ENCODE data around the gene ANO8. TPM values are rescaled to one million over a fixed set of nuclear protein-coding genes. Genes with fewer than 3 reads are reported as not detected.
A peak's percentile ranks its signal among the peaks of the same experiment; 100 is the strongest.

Gene ANO8
- total RNA-seq, 1 experiment from 2014 or later: 18.6 TPM

DNA sequence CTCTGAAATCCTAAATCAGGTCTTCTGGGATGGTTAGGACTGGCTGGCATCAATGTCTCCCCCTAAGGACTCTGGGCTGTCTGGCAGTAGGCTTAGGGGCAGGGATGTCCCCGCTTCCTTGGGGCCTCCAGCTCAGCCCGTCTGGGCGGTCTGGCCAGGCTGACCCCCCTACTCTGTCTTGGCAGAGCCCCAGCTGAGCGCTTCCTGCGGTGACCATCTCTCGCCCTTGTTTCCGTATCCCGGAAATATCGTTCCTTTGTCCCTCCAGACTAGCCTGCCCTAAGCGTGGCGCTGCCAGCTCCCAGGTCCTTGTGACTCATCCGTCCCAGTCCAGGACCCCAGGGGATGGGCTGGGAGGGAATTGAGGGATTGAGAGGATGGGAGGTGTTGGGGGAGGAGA is 14.0 kb upstream of the ANO8 start:
- H3K27ac ChIP-seq (ENCODE audit: low read depth, low read length, poor library complexity, severe bottlenecking): no peak overlapping the region
- BruUV-seq (replicated peaks): no TSS peak
- CTCF ChIA-PET: interaction anchor here (1.1 to 1.7 kb wide), 2 partner anchors 10 to 37 kb away, joined by 3 to 5 read pairs; no protein-coding TSS in a partner anchor
- intact Hi-C loops (cut with micrococcal nuclease; ENCODE audit: unreplicated experiment): loop anchor here (5.0 kb wide), 1 partner anchor 119 kb away; no protein-coding TSS in a partner anchor
- POLR2A ChIA-PET (ENCODE audit: low non-redundant PET): interaction anchor here (0.5 to 0.6 kb wide), 2 partner anchors 93 to 94 kb away, joined by 4 to 6 read pairs; no protein-coding TSS in a partner anchor
- H3K9me3 ChIP-seq (ENCODE audit: low read depth, low read length, poor library complexity, severe bottlenecking): no peaks in the 10 kb centered on the region
- DNase-seq (ENCODE audit: low spot score): peak; percentile 88
- no peak for TF ChIP-seq EZH2 (IDR thresholded peaks at IDR 0.05; ENCODE audit: borderline replicate concordance, low read depth, low read length, poor library complexity, severe bottlenecking)
- TF ChIP-seq, protein P1, sequence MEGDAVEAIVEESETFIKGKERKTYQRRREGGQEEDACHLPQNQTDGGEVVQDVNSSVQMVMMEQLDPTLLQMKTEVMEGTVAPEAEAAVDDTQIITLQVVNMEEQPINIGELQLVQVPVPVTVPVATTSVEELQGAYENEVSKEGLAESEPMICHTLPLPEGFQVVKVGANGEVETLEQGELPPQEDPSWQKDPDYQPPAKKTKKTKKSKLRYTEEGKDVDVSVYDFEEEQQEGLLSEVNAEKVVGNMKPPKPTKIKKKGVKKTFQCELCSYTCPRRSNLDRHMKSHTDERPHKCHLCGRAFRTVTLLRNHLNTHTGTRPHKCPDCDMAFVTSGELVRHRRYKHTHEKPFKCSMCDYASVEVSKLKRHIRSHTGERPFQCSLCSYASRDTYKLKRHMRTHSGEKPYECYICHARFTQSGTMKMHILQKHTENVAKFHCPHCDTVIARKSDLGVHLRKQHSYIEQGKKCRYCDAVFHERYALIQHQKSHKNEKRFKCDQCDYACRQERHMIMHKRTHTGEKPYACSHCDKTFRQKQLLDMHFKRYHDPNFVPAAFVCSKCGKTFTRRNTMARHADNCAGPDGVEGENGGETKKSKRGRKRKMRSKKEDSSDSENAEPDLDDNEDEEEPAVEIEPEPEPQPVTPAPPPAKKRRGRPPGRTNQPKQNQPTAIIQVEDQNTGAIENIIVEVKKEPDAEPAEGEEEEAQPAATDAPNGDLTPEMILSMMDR (conservative IDR thresholded peaks at IDR 0.05; ENCODE audit: low read depth, low read length): no peak
- H3K36me3 ChIP-seq (ENCODE audit: insufficient read depth, low read length, poor library complexity, severe bottlenecking): no peaks in the 10 kb centered on the region
- H3K27me3 ChIP-seq (replicated peaks; ENCODE audit: insufficient read depth, low read depth, low read length, poor library complexity): no peaks in the 10 kb centered on the region
- H3K4me3 ChIP-seq (ENCODE audit: low read depth, low read length, poor library complexity, severe bottlenecking): peak overlapping the region; percentile 1
- H3K4me1 ChIP-seq (ENCODE audit: insufficient read depth, low read length, poor library complexity, severe bottlenecking): no peaks in the 10 kb centered on the region

DNA sequence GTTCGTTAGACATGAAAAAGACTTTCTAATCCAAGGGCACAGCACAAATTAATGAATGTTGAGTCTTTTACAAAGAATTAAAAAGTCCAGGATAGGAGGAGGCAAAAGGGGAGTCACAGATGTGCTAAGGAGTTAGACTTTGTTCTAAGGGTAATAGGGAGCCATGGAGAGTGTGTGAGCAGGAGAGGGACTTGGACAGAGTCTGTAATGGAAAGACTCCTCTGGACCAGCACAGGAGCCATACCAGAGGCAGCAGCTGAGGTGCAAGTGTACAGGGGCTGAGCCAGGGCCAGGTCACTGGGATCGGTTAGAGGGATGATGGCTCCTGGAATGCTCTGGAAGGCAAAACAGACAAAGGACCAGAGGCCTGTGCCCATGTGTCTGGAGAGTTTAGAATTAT is 13.2 kb upstream of the ANO8 start:
- Histone ChIP-seq H3K4me1 (ENCODE audit: insufficient read depth, low read length, poor library complexity, severe bottlenecking) (no peaks in the 10 kb centered on the region), H3K9me3 (ENCODE audit: low read depth, low read length, poor library complexity, severe bottlenecking) (no peaks in the 10 kb centered on the region), H3K4me3 (ENCODE audit: low read depth, low read length, poor library complexity, severe bottlenecking) (no peak overlapping the region), H3K27ac (ENCODE audit: low read depth, low read length, poor library complexity, severe bottlenecking) (no peak overlapping the region), H3K36me3 (ENCODE audit: insufficient read depth, low read length, poor library complexity, severe bottlenecking) (no peaks in the 10 kb centered on the region), H3K27me3 (replicated peaks; ENCODE audit: insufficient read depth, low read depth, low read length, poor library complexity) (no peaks in the 10 kb centered on the region)
- ChIA-PET CTCF (interaction anchor here (0.6 to 1.7 kb wide), 3 partner anchors 9 to 426 kb away, joined by 3 to 12 read pairs (median 5); no protein-coding TSS in a partner anchor), POLR2A (ENCODE audit: low non-redundant PET) (no interaction called here)
- no TSS peak for BruUV-seq (replicated peaks)
- no peak for TF ChIP-seq EZH2 (IDR thresholded peaks at IDR 0.05; ENCODE audit: borderline replicate concordance, low read depth, low read length, poor library complexity, severe bottlenecking)
- TF ChIP-seq, protein P1 (conservative IDR thresholded peaks at IDR 0.05; ENCODE audit: low read depth, low read length): no peak
- intact Hi-C loops (cut with micrococcal nuclease; ENCODE audit: unreplicated experiment): loop anchor here (5.0 kb wide), 1 partner anchor 119 kb away; no protein-coding TSS in a partner anchor
- no peak for DNase-seq (ENCODE audit: low spot score)

DNA sequence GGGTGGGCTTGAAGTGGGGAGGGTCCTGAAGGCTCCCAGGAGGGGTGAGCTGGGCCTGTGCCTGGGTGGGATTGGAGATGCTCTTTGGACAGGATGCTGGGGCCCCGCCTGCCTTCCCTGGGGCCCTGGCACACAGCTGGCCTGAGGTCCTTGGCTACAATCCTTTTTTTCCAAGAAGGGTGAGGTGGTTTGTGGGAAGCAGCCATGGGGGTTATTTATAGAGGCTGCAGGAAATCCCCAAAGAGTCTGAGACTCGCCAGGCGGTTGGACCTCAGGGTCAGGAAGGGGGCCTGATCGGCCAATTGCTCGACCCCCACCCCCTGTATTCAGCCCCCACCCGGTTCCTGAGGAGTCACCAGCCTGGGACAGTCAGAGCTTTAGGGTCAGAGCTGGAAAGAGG is 12.7 kb upstream of the ANO8 start:
- intact Hi-C loops (cut with micrococcal nuclease; ENCODE audit: unreplicated experiment): loop anchor here (5.0 kb wide), 1 partner anchor 120 kb away; no protein-coding TSS in a partner anchor
- ChIA-PET POLR2A (ENCODE audit: low non-redundant PET) (no interaction called here), CTCF (interaction anchor here (0.6 to 1.1 kb wide), 2 partner anchors 8 to 427 kb away, joined by 3 to 12 read pairs; no protein-coding TSS in a partner anchor)
- DNase-seq (ENCODE audit: low spot score): no peak
- Histone ChIP-seq H3K27me3 (replicated peaks; ENCODE audit: insufficient read depth, low read depth, low read length, poor library complexity) (no peaks in the 10 kb centered on the region), H3K9me3 (ENCODE audit: low read depth, low read length, poor library complexity, severe bottlenecking) (no peaks in the 10 kb centered on the region), H3K4me1 (ENCODE audit: insufficient read depth, low read length, poor library complexity, severe bottlenecking) (no peaks in the 10 kb centered on the region), H3K36me3 (ENCODE audit: insufficient read depth, low read length, poor library complexity, severe bottlenecking) (no peaks in the 10 kb centered on the region), H3K27ac (ENCODE audit: low read depth, low read length, poor library complexity, severe bottlenecking) (no peak overlapping the region), H3K4me3 (ENCODE audit: low read depth, low read length, poor library complexity, severe bottlenecking) (no peak overlapping the region)
- BruUV-seq (replicated peaks): no TSS peak
- no peak for TF ChIP-seq EZH2 (IDR thresholded peaks at IDR 0.05; ENCODE audit: borderline replicate concordance, low read depth, low read length, poor library complexity, severe bottlenecking)
